ENCODE data around the gene NAA25.

Gene NAA25

GRCh38 chr12:112146123-112146522, 37.5 kb upstream of the NAA25 start:
- H3K9ac ChIP-seq (ENCODE audit: low read depth, low read length): no peak overlapping the region
- ATAC-seq (ENCODE audit: insufficient read depth, low read depth) (no peak), DNase-seq (no peak)
- peaks cover 83% of the 10 kb centered on the region for H3K36me3 ChIP-seq (ENCODE audit: insufficient read depth, low read length)
- no peak overlapping the region for H3K4me2 ChIP-seq (ENCODE audit: insufficient read depth, low read length)
- H3K9me3 ChIP-seq (ENCODE audit: insufficient read depth, low read length, severe bottlenecking): no peaks in the 10 kb centered on the region
- no peak overlapping the region for H2AFZ ChIP-seq (ENCODE audit: low read depth, low read length)
- no peaks in the 10 kb centered on the region for H3K4me1 ChIP-seq (ENCODE audit: insufficient read depth, low read length)
- H3K79me2 ChIP-seq (ENCODE audit: insufficient read depth, low read length): no peaks in the 10 kb centered on the region
- H4K20me1 ChIP-seq (ENCODE audit: insufficient read depth, low read length): no peaks in the 10 kb centered on the region
- H3K27ac ChIP-seq (ENCODE audit: low read length): no peak overlapping the region
- H3K4me3 ChIP-seq (ENCODE audit: low read depth in 1 of 2, low read length in 2 of 2): no peak overlapping the region
- H3K27me3 ChIP-seq (ENCODE audit: insufficient read depth, low read length, poor library complexity): no peaks in the 10 kb centered on the region
- TF ChIP-seq EZH2 (IDR thresholded peaks at IDR 0.05; ENCODE audit: borderline replicate concordance, low read depth, low read length, severe bottlenecking): no peak

GRCh38 chr12:112140728-112141127, 32.1 kb upstream of the NAA25 start:
- peaks cover 70% of the 10 kb centered on the region for H3K36me3 ChIP-seq (ENCODE audit: insufficient read depth, low read length)
- ATAC-seq (ENCODE audit: insufficient read depth, low read depth) (no peak), DNase-seq (no peak)
- no peaks in the 10 kb centered on the region for H4K20me1 ChIP-seq (ENCODE audit: insufficient read depth, low read length)
- no peak overlapping the region for H3K4me2 ChIP-seq (ENCODE audit: insufficient read depth, low read length)
- H3K27me3 ChIP-seq (ENCODE audit: insufficient read depth, low read length, poor library complexity): no peaks in the 10 kb centered on the region
- no peak overlapping the region for H3K27ac ChIP-seq (ENCODE audit: low read length)
- no peak overlapping the region for H2AFZ ChIP-seq (ENCODE audit: low read depth, low read length)
- H3K79me2 ChIP-seq (ENCODE audit: insufficient read depth, low read length): no peaks in the 10 kb centered on the region
- no peak for TF ChIP-seq EZH2 (IDR thresholded peaks at IDR 0.05; ENCODE audit: borderline replicate concordance, low read depth, low read length, severe bottlenecking)
- no peak for TF ChIP-seq CTCF (IDR thresholded peaks at IDR 0.05; ENCODE audit: borderline replicate concordance, extremely low read depth, low read length, poor library complexity, severe bottlenecking)
- H3K9ac ChIP-seq (ENCODE audit: low read depth, low read length): no peak overlapping the region
- no peaks in the 10 kb centered on the region for H3K9me3 ChIP-seq (ENCODE audit: insufficient read depth, low read length, severe bottlenecking)
- no peaks in the 10 kb centered on the region for H3K4me1 ChIP-seq (ENCODE audit: insufficient read depth, low read length)
- no peak overlapping the region for H3K4me3 ChIP-seq (ENCODE audit: low read depth in 1 of 2, low read length in 2 of 2)

GRCh38 chr12:112134731-112135130, 26.1 kb upstream of the NAA25 start:
- Histone ChIP-seq H3K9me3 (ENCODE audit: insufficient read depth, low read length, severe bottlenecking) (no peaks in the 10 kb centered on the region), H3K4me1 (ENCODE audit: insufficient read depth, low read length) (peaks cover 21% of the 10 kb centered on the region), H3K4me3 (ENCODE audit: low read depth in 1 of 2, low read length in 2 of 2) (no peak overlapping the region), H2AFZ (ENCODE audit: low read depth, low read length) (no peak overlapping the region), H3K79me2 (ENCODE audit: insufficient read depth, low read length) (peaks cover 27% of the 10 kb centered on the region), H4K20me1 (ENCODE audit: insufficient read depth, low read length) (peaks cover 20% of the 10 kb centered on the region; the same call in 1 of the 2 replicates), H3K9ac (ENCODE audit: low read depth, low read length) (no peak overlapping the region), H3K36me3 (ENCODE audit: insufficient read depth, low read length) (peaks cover 40% of the 10 kb centered on the region), H3K4me2 (ENCODE audit: insufficient read depth, low read length) (no peak overlapping the region), H3K27ac (ENCODE audit: low read length) (no peak overlapping the region), H3K27me3 (ENCODE audit: insufficient read depth, low read length, poor library complexity) (no peaks in the 10 kb centered on the region)
- no peak for TF ChIP-seq EZH2 (IDR thresholded peaks at IDR 0.05; ENCODE audit: borderline replicate concordance, low read depth, low read length, severe bottlenecking)
- no peak for TF ChIP-seq CTCF (IDR thresholded peaks at IDR 0.05; ENCODE audit: borderline replicate concordance, extremely low read depth, low read length, poor library complexity, severe bottlenecking)
- ATAC-seq (ENCODE audit: insufficient read depth, low read depth) (no peak), DNase-seq (no peak)

- Histone ChIP-seq H3K36me3 (ENCODE audit: insufficient read depth, low read length) (peaks cover 36% of the 10 kb centered on the region), H3K4me2 (ENCODE audit: insufficient read depth, low read length) (no peak overlapping the region), H3K4me1 (ENCODE audit: insufficient read depth, low read length) (peaks cover 34% of the 10 kb centered on the region), H3K4me3 (ENCODE audit: low read depth in 1 of 2, low read length in 2 of 2) (no peak overlapping the region), H3K27ac (ENCODE audit: low read length) (no peak overlapping the region), H3K9me3 (ENCODE audit: insufficient read depth, low read length, severe bottlenecking) (no peaks in the 10 kb centered on the region), H3K9ac (ENCODE audit: low read depth, low read length) (no peak overlapping the region), H3K79me2 (ENCODE audit: insufficient read depth, low read length) (peaks cover 39% of the 10 kb centered on the region), H4K20me1 (ENCODE audit: insufficient read depth, low read length) (peaks cover 20% of the 10 kb centered on the region; the same call in 1 of the 2 replicates), H2AFZ (ENCODE audit: low read depth, low read length) (no peak overlapping the region), H3K27me3 (ENCODE audit: insufficient read depth, low read length, poor library complexity) (no peaks in the 10 kb centered on the region)
- TF ChIP-seq EZH2 (IDR thresholded peaks at IDR 0.05; ENCODE audit: borderline replicate concordance, low read depth, low read length, severe bottlenecking): no peak
- no peak for TF ChIP-seq CTCF (IDR thresholded peaks at IDR 0.05; ENCODE audit: borderline replicate concordance, extremely low read depth, low read length, poor library complexity, severe bottlenecking)
- ATAC-seq (ENCODE audit: insufficient read depth, low read depth): no peak
- no peak for DNase-seq
Measured at GRCh38 chr12:112133418-112133817, 24.8 kb upstream of the NAA25 start.

Data from DND-41 (cell line).